ENCODE results near the gene MSI1. TPM values are rescaled to one million over a fixed set of nuclear protein-coding genes. Genes with fewer than 3 reads are reported as not detected.
A peak's percentile ranks its signal among the peaks of the same experiment; 100 is the strongest.

MSI1 gene
- total RNA-seq, 1 experiment from 2014 or later, result 4.1 TPM

DNA sequence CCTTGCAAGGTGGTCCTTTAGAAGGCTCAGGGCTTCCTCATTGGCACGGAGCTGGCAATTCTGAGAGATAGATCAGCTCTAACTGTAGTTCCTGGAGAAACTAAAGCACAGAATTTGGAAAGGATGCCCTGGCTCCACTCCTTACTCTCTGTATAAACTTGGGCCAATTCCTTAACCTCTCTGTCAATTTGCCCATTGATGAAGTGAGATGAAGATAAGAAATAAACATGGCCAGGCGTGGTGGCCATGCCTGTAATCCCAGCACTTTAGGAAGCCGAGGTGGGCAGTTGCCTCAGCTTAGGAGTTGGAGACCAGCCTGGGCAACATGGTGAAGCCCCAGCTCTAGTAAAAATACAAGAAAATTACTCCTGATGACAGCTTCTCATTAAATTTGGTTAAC lies 34.9 kb upstream of the MSI1 start:
- H3K36me3 ChIP-seq (ENCODE audit: control insufficient read depth, insufficient read depth, low read length), result no peaks in the 10 kb centered on the region
- H3K4me1 ChIP-seq (ENCODE audit: control insufficient read depth, insufficient read depth, low read length), result no peaks in the 10 kb centered on the region
- H3K27me3 ChIP-seq (ENCODE audit: control insufficient read depth, insufficient read depth, low read length), result no peaks in the 10 kb centered on the region
- H3K4me3 ChIP-seq (ENCODE audit: low read depth in 2 of 2, low read length in 2 of 2), result no peak overlapping the region
- ATAC-seq, result no peak; the same call in 1 of the 2 replicates
- ChIA-PET CTCF (no interaction called here), POLR2A (no interaction called here)
- no peak for DNase-seq (ENCODE audit: low read depth, low spot score)
- H3K27ac ChIP-seq (ENCODE audit: low read length), result no peak overlapping the region
- no TSS peak for BruUV-seq (replicated peaks)
- in situ Hi-C loops (cut with HindIII; ENCODE audit: low pct_unique_long_range_greater_than_20kb, low sequenced_read_pairs), result no loop called here
- intact Hi-C loops (cut with micrococcal nuclease; ENCODE audit: unreplicated experiment), result no loop called here
- no peaks in the 10 kb centered on the region for H3K9me3 ChIP-seq (ENCODE audit: control insufficient read depth, insufficient read depth, low read depth, low read length)
- TF ChIP-seq SIN3A (IDR thresholded peaks at IDR 0.05; ENCODE audit: borderline replicate concordance, insufficient read depth, low read depth, low read length) (no peak), POLR2AphosphoS5 (IDR thresholded peaks at IDR 0.05; ENCODE audit: low read depth, low read length) (no peak), TCF7L2 (IDR thresholded peaks at IDR 0.05; ENCODE audit: low read depth, low read length) (no peak)
- TF ChIP-seq, protein P1, sequence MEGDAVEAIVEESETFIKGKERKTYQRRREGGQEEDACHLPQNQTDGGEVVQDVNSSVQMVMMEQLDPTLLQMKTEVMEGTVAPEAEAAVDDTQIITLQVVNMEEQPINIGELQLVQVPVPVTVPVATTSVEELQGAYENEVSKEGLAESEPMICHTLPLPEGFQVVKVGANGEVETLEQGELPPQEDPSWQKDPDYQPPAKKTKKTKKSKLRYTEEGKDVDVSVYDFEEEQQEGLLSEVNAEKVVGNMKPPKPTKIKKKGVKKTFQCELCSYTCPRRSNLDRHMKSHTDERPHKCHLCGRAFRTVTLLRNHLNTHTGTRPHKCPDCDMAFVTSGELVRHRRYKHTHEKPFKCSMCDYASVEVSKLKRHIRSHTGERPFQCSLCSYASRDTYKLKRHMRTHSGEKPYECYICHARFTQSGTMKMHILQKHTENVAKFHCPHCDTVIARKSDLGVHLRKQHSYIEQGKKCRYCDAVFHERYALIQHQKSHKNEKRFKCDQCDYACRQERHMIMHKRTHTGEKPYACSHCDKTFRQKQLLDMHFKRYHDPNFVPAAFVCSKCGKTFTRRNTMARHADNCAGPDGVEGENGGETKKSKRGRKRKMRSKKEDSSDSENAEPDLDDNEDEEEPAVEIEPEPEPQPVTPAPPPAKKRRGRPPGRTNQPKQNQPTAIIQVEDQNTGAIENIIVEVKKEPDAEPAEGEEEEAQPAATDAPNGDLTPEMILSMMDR (IDR thresholded peaks at IDR 0.05), result no peak
- TF ChIP-seq, protein P2, sequence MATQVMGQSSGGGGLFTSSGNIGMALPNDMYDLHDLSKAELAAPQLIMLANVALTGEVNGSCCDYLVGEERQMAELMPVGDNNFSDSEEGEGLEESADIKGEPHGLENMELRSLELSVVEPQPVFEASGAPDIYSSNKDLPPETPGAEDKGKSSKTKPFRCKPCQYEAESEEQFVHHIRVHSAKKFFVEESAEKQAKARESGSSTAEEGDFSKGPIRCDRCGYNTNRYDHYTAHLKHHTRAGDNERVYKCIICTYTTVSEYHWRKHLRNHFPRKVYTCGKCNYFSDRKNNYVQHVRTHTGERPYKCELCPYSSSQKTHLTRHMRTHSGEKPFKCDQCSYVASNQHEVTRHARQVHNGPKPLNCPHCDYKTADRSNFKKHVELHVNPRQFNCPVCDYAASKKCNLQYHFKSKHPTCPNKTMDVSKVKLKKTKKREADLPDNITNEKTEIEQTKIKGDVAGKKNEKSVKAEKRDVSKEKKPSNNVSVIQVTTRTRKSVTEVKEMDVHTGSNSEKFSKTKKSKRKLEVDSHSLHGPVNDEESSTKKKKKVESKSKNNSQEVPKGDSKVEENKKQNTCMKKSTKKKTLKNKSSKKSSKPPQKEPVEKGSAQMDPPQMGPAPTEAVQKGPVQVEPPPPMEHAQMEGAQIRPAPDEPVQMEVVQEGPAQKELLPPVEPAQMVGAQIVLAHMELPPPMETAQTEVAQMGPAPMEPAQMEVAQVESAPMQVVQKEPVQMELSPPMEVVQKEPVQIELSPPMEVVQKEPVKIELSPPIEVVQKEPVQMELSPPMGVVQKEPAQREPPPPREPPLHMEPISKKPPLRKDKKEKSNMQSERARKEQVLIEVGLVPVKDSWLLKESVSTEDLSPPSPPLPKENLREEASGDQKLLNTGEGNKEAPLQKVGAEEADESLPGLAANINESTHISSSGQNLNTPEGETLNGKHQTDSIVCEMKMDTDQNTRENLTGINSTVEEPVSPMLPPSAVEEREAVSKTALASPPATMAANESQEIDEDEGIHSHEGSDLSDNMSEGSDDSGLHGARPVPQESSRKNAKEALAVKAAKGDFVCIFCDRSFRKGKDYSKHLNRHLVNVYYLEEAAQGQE (IDR thresholded peaks at IDR 0.05; ENCODE audit: insufficient read depth in 1 of 2, low read depth in 2 of 2, low read length in 1 of 2), result no peak

DNA sequence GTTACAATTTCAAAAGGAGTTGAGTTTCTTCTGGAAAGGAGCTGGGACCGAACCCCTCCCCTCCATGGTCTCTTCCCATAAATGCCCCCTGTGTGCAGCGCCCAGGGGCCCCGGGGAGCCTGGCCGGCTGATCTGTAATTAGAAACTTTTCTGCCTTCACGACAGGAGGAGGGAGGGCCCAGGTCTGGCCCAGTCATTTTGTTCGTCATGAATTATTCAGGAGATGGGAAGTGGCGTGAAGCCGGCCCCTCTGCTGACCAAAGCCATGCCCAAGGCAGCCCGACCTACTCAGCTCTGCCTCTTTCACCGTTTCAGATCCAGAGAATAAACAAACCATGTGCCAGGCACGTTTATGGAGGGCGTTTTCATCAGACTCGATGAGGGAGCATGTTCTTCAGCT lies 33.3 kb upstream of the MSI1 start:
- Histone ChIP-seq H3K27me3 (ENCODE audit: control insufficient read depth, insufficient read depth, low read length) (no peaks in the 10 kb centered on the region), H3K36me3 (ENCODE audit: control insufficient read depth, insufficient read depth, low read length) (no peaks in the 10 kb centered on the region), H3K4me3 (ENCODE audit: low read depth in 2 of 2, low read length in 2 of 2) (no peak overlapping the region), H3K9me3 (ENCODE audit: control insufficient read depth, insufficient read depth, low read depth, low read length) (no peaks in the 10 kb centered on the region), H3K27ac (ENCODE audit: low read length) (no peak overlapping the region), H3K4me1 (ENCODE audit: control insufficient read depth, insufficient read depth, low read length) (no peaks in the 10 kb centered on the region)
- CTCF ChIA-PET, result interaction anchor here (1.6 kb wide), 1 partner anchor 36 kb away, joined by 4 read pairs; no protein-coding TSS in a partner anchor
- TF ChIP-seq TCF7L2 (IDR thresholded peaks at IDR 0.05; ENCODE audit: low read depth, low read length) (no peak), POLR2AphosphoS5 (IDR thresholded peaks at IDR 0.05; ENCODE audit: low read depth, low read length) (no peak), SIN3A (IDR thresholded peaks at IDR 0.05; ENCODE audit: borderline replicate concordance, insufficient read depth, low read depth, low read length) (no peak)
- TF ChIP-seq, protein P1 (IDR thresholded peaks at IDR 0.05), result no peak
- TF ChIP-seq, protein P2 (IDR thresholded peaks at IDR 0.05; ENCODE audit: insufficient read depth in 1 of 2, low read depth in 2 of 2, low read length in 1 of 2), result no peak
- DNase-seq (ENCODE audit: low read depth, low spot score), result no peak
- no TSS peak for BruUV-seq (replicated peaks)
- in situ Hi-C loops (cut with HindIII; ENCODE audit: low pct_unique_long_range_greater_than_20kb, low sequenced_read_pairs), result no loop called here
- intact Hi-C loops (cut with micrococcal nuclease; ENCODE audit: unreplicated experiment), result no loop called here
- POLR2A ChIA-PET, result no interaction called here
- ATAC-seq, result peak; percentile 19; the same call in 1 of the 2 replicates

All from Panc1 (cell line).